PC-9 (cell line): ENCODE measurements around the gene NECAB2.

Experiments used
- EZH2 ChIP-seq: fragments of 200-600 bp; sonication (generic); IDR thresholded peaks from 2 replicates; pipeline ENCODE4 v1.8.0; 2017; ENCODE audit warnings: antibody characterized with exemption, low read depth
- TF ChIP-seq, protein P1 (sequence below): fragments of 200-600 bp; sonication (generic); conservative IDR thresholded peaks from 2 replicates; pipeline ENCODE4 v1.6.1; 2017; ENCODE audit warnings: mixed run types, antibody characterized with exemption, mild to moderate bottlenecking, moderate library complexity

DNA sequence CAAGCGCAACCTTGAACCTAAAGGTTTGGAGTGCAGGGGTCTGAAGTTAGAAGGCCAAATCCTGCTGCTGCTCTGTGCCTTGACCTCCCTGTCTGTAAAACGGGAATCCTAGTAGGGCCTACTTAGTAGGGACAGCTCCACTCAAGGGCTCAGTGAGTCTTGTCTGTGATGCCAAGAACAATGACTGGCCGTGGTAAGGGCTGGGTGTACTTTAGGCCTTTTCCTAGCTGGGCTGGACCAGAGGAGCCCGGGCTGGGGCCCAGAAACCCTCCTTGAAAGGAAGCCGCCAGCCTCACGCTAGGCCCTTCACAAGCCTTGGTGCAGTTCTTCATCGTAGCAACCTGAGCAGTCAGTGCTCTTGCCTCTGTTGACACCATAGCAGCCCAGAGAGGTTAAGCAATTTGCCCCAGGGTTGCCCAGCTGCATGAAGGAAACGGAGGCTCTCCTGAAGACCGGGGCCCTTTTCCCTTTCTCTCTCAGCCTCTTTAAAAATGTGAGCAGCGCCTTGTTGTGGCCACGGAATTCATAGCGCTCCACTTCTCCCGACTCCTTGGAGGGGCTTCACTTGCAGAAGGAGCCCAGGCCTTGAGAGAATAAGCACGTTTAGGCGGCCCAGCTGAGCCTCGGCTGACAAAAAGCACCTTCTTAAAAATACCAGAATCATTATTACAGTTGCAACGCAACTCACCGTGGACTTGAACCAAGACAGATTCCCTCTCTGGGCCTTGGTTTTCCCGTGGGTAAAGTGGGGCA, 4.4 kb downstream of the NECAB2 start:
- TF ChIP-seq, protein P1, sequence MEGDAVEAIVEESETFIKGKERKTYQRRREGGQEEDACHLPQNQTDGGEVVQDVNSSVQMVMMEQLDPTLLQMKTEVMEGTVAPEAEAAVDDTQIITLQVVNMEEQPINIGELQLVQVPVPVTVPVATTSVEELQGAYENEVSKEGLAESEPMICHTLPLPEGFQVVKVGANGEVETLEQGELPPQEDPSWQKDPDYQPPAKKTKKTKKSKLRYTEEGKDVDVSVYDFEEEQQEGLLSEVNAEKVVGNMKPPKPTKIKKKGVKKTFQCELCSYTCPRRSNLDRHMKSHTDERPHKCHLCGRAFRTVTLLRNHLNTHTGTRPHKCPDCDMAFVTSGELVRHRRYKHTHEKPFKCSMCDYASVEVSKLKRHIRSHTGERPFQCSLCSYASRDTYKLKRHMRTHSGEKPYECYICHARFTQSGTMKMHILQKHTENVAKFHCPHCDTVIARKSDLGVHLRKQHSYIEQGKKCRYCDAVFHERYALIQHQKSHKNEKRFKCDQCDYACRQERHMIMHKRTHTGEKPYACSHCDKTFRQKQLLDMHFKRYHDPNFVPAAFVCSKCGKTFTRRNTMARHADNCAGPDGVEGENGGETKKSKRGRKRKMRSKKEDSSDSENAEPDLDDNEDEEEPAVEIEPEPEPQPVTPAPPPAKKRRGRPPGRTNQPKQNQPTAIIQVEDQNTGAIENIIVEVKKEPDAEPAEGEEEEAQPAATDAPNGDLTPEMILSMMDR, result no peak
- TF ChIP-seq EZH2, result no peak
